Mesenchymal stem cell (in vitro differentiated cells and primary cell): ENCODE results near the gene ATP7B.
A peak's percentile ranks its signal among the peaks of the same experiment; 100 is the strongest.

ENCODE experiments used
- DNase-seq: peaks from one replicate; pipeline ENCODE4 v3.0.0-alpha.2; 2013
- H2AFZ ChIP-seq: one replicate; pipeline ENCODE4 v1.6.1; 2013; ENCODE audit warnings: low read depth, mild to moderate bottlenecking, control low read depth, inconsistent platforms, low read length, moderate library complexity
- H2AK5ac ChIP-seq: 2 replicates; pipeline ENCODE4 v1.6.1; 2013; ENCODE audit warnings: low read length, moderate library complexity, mild to moderate bottlenecking, inconsistent platforms; ENCODE audit not compliant: severe bottlenecking
- H2BK120ac ChIP-seq: one replicate; pipeline ENCODE4 v1.6.1; 2013; ENCODE audit warnings: low read depth, mild to moderate bottlenecking, inconsistent platforms, low read length, moderate library complexity
- H2BK12ac ChIP-seq, 2 experiments: one replicate each; pipeline ENCODE4 v1.6.1; 2013; ENCODE audit warnings: inconsistent platforms in 2 of 2, low read length in 2 of 2, mild to moderate bottlenecking in 2 of 2, moderate library complexity in 2 of 2, control low read depth in 1 of 2
- H2BK15ac ChIP-seq: one replicate; pipeline ENCODE4 v1.6.1; 2013; ENCODE audit warnings: mild to moderate bottlenecking, low read depth, inconsistent platforms; ENCODE audit not compliant: poor library complexity, severe bottlenecking
- H2BK5ac ChIP-seq: 2 replicates; pipeline ENCODE4 v1.6.1; 2013; ENCODE audit warnings: low read depth, mild to moderate bottlenecking, low read length, control low read depth, inconsistent platforms; ENCODE audit not compliant: poor library complexity, severe bottlenecking
- H3K14ac ChIP-seq, 2 experiments: one replicate each; pipeline ENCODE4 v1.6.1; 2013; ENCODE audit warnings: inconsistent platforms in 2 of 2, low read length in 2 of 2, control low read depth in 1 of 2, mild to moderate bottlenecking in 1 of 2, moderate library complexity in 1 of 2
- H3K18ac ChIP-seq, 2 experiments: one replicate each; pipeline ENCODE4 v1.6.1; 2013; ENCODE audit warnings: inconsistent platforms in 2 of 2, low read length in 2 of 2, control low read depth in 1 of 2, low read depth in 1 of 2, mild to moderate bottlenecking in 1 of 2
- H3K23ac ChIP-seq, 2 experiments: one replicate each; pipeline ENCODE4 v1.6.1; 2013; ENCODE audit warnings: inconsistent platforms in 2 of 2, low read length in 2 of 2, mild to moderate bottlenecking in 2 of 2, moderate library complexity in 2 of 2, control low read depth in 1 of 2
- H3K27ac ChIP-seq: 2 replicates; pipeline ENCODE4 v1.5.1; 2013; ENCODE audit warnings: mild to moderate bottlenecking, moderate library complexity, low read length, control low read depth, inconsistent platforms; ENCODE audit not compliant: poor library complexity, severe bottlenecking
- H3K27me3 ChIP-seq, 2 experiments: 2 replicates each; pipeline versions ENCODE4 v1.6.1 to v1.7.0; 2013; ENCODE audit warnings: low read length in 2 of 2, mild to moderate bottlenecking in 2 of 2, moderate library complexity in 2 of 2, control low read depth in 1 of 2, inconsistent platforms in 1 of 2; ENCODE audit not compliant: control insufficient read depth in 1 of 2, insufficient read depth in 1 of 2
- H3K36me3 ChIP-seq, 2 experiments: 2 replicates each; pipeline versions ENCODE4 v1.6.1 to v1.7.0; 2013; ENCODE audit warnings: low read length in 2 of 2, control low read depth in 1 of 2, inconsistent platforms in 1 of 2, low read depth in 1 of 2, mild to moderate bottlenecking in 1 of 2; ENCODE audit not compliant: insufficient read depth in 2 of 2, control insufficient read depth in 1 of 2
- H3K4ac ChIP-seq, 2 experiments: one replicate each; pipeline ENCODE4 v1.6.1; 2013; ENCODE audit warnings: inconsistent platforms in 2 of 2, low read length in 2 of 2, mild to moderate bottlenecking in 2 of 2, moderate library complexity in 2 of 2, control low read depth in 1 of 2, low read depth in 1 of 2
- H3K4me1 ChIP-seq: 2 replicates; pipeline ENCODE4 v1.6.1; 2013; ENCODE audit warnings: low read depth, low read length, control low read depth; ENCODE audit not compliant: control insufficient read depth, insufficient read depth
- H3K4me2 ChIP-seq: 2 replicates; pipeline ENCODE4 v1.6.1; 2013; ENCODE audit warnings: low read length, mild to moderate bottlenecking, inconsistent platforms; ENCODE audit not compliant: poor library complexity, severe bottlenecking
- H3K4me3 ChIP-seq, 2 experiments: 2 replicates each; pipeline versions ENCODE4 v1.5.1 to v1.7.0; 2013; ENCODE audit warnings: low read length in 2 of 2, mild to moderate bottlenecking in 2 of 2, control low read depth in 1 of 2, low read depth in 1 of 2; ENCODE audit not compliant: insufficient read depth in 1 of 2
- H3K79me1 ChIP-seq: replicated peaks from 2 replicates; pipeline ENCODE4 v1.6.1; 2013; ENCODE audit warnings: mild to moderate bottlenecking, control low read depth, low read length, inconsistent platforms; ENCODE audit not compliant: poor library complexity, severe bottlenecking
- H3K9ac ChIP-seq: 2 replicates; pipeline ENCODE4 v1.7.0; 2013; ENCODE audit warnings: mild to moderate bottlenecking, low read length, moderate library complexity
- H3K9me3 ChIP-seq: 2 replicates; pipeline ENCODE4 v1.7.0; 2013; ENCODE audit warnings: mild to moderate bottlenecking, low read length; ENCODE audit not compliant: control insufficient read depth
- H4K8ac ChIP-seq: one replicate; pipeline ENCODE4 v1.6.1; 2013; ENCODE audit warnings: inconsistent platforms, mild to moderate bottlenecking, low read length, moderate library complexity
- H4K91ac ChIP-seq: one replicate; pipeline ENCODE4 v1.6.1; 2013; ENCODE audit warnings: mild to moderate bottlenecking, low read length, inconsistent platforms
- WGBS: methylation state at CpG from one replicate; pipeline ENCODE4 v1.1.7; 2013; ENCODE audit warnings: mixed read lengths; 5-methylcytosine and 5-hydroxymethylcytosine counted together

ATP7B gene

DNA sequence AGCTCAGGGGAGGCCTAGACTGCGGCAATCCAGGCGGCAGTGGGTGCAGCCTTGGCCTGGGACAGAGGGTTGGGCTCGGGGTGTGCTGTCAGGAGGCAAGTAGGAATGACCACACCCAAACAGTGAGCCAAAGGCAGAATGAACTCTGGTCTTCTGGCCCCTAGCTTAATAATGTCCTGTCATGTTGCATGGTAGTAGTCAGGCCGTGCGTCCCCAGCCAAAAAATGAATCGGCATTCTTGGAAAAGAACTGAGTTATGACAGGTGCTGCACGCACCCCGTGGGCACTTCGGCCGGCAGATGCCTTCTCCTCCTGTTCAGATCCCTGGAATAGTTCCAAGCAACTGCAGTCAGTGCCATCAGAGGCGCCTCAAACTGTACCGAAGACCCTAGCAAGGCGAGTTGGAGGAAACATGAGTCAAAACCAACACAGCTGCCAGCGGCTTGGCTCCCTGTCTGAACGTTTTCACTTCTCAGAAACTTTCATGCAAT lies 55.9 kb downstream of the ATP7B start:
- Histone ChIP-seq H3K4me3 (no peak overlapping the region), H2BK12ac (no peak overlapping the region), H3K36me3 (peaks cover 0 to 3% of the 10 kb centered on the region in 2 experiments), H4K91ac (no peak overlapping the region), H3K9ac (no peak overlapping the region), H3K4me2 (no peak overlapping the region), H2BK5ac (no peak overlapping the region), H2BK15ac (no peak overlapping the region), H3K4ac (no peak overlapping the region), H3K18ac (no peak overlapping the region), H3K9me3 (peaks cover 4% of the 10 kb centered on the region), H3K27ac (no peak overlapping the region), H3K4me1 (no peaks in the 10 kb centered on the region), H2AK5ac (no peak overlapping the region), H3K27me3 (peaks cover 0 to 5% of the 10 kb centered on the region in 2 experiments), H3K23ac (no peak overlapping the region), H2AFZ (no peak overlapping the region), H3K79me1 (no peaks in the 10 kb centered on the region), H4K8ac (no peak overlapping the region), H3K14ac (no peak overlapping the region), H2BK120ac (no peak overlapping the region)
- WGBS = 94% methylated on average over 15 of the region's 15 CpGs
- no peak for DNase-seq

DNA sequence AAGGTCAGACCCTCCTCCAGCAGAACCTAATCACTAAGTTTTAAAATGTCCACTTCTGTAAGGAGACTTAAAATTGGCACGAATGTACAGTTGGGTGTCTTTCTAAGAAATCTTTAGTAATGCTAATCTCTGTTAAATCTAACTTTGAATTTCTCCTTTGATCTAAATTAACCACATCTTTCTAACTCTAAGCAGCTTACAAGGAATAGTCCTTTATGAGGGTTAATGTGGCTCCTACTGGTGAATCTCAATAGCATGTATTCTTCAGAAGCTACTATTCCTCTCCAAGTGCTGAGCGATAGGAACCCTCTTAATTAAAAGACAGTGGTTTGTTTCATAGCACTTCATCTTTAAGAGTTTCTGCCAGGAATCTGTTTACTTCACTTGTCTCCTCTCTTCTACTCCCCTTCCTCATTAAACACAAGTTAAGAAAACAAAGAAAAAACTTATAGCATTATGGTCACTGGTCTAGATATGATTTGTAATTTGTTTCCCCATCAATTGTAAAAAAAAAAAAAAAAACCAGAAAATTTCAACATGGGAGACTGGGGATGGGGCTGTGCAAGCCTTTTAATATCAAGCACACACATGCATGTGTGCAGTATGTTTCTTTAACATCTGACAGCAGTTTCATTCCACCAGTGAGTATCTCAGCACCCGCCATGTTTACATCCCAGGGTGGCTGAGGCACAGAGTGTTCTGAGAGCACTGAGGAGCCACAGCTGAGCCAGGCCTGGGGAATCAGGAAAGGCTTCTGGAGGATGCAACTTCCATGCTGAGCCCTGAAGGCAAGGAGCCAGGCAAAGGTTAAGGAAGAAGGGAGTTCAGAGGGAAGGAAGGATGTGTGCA lies 57.7 kb downstream of the ATP7B start:
- Histone ChIP-seq H3K4me2 (no peak overlapping the region), H3K4me1 (no peaks in the 10 kb centered on the region), H3K79me1 (no peaks in the 10 kb centered on the region), H3K27me3 (peaks cover 0 to 5% of the 10 kb centered on the region in 2 experiments), H3K18ac (no peak overlapping the region), H4K8ac (no peak overlapping the region), H2AK5ac (no peak overlapping the region), H3K4ac (no peak overlapping the region), H3K9me3 (peaks cover 6% of the 10 kb centered on the region), H3K9ac (no peak overlapping the region), H2BK5ac (no peak overlapping the region), H2BK120ac (no peak overlapping the region), H4K91ac (no peak overlapping the region), H2AFZ (no peak overlapping the region), H3K23ac (no peak overlapping the region), H3K4me3 (no peak overlapping the region), H3K27ac (no peak overlapping the region), H2BK15ac (no peak overlapping the region), H2BK12ac (no peak overlapping the region), H3K14ac (peak overlapping the region in 1 of 2 experiments; percentile 53), H3K36me3 (peaks cover 0 to 3% of the 10 kb centered on the region in 2 experiments)
- no peak for DNase-seq
- WGBS = 92% methylated on average over 1 of the region's 3 CpGs

DNA sequence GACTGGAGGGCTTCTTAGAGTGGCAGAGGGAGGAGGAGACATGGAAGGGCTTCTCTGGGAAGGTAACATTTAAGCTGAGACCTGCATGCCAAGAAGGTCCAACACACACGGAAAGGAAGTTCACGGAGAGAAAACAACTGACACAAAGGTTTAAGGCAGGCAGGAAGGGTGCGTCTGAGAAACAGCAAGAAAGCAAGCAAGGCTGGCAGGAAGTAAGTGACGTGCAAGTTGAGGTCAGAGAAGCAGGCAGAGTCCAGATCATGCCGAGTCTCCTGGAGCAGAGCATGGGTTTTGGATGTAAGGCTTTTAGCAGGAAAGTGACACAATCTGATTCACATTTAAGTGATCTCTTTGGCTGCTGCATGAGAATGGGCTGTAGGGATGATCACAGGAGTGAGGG lies 60.5 kb downstream of the ATP7B start:
- H2AFZ ChIP-seq = no peak overlapping the region
- no peak overlapping the region for H4K91ac ChIP-seq
- H3K4ac ChIP-seq = no peak overlapping the region
- H2BK15ac ChIP-seq = no peak overlapping the region
- H2AK5ac ChIP-seq = no peak overlapping the region
- peaks cover 0 to 5% of the 10 kb centered on the region in 2 experiments for H3K27me3 ChIP-seq
- DNase-seq = no peak
- H3K14ac ChIP-seq = no peak overlapping the region
- no peak overlapping the region for H3K23ac ChIP-seq
- H3K4me2 ChIP-seq = no peak overlapping the region
- WGBS = 79% methylated on average over 5 of the region's 5 CpGs
- H3K4me3 ChIP-seq = no peak overlapping the region
- H3K79me1 ChIP-seq = no peaks in the 10 kb centered on the region
- no peak overlapping the region for H3K27ac ChIP-seq
- no peak overlapping the region for H3K18ac ChIP-seq
- H3K9ac ChIP-seq = no peak overlapping the region
- no peak overlapping the region for H2BK12ac ChIP-seq
- peaks cover 0 to 6% of the 10 kb centered on the region in 2 experiments for H3K36me3 ChIP-seq
- H3K9me3 ChIP-seq = peaks cover 6% of the 10 kb centered on the region
- H2BK5ac ChIP-seq = no peak overlapping the region
- no peak overlapping the region for H2BK120ac ChIP-seq
- H4K8ac ChIP-seq = no peak overlapping the region
- no peaks in the 10 kb centered on the region for H3K4me1 ChIP-seq

DNA sequence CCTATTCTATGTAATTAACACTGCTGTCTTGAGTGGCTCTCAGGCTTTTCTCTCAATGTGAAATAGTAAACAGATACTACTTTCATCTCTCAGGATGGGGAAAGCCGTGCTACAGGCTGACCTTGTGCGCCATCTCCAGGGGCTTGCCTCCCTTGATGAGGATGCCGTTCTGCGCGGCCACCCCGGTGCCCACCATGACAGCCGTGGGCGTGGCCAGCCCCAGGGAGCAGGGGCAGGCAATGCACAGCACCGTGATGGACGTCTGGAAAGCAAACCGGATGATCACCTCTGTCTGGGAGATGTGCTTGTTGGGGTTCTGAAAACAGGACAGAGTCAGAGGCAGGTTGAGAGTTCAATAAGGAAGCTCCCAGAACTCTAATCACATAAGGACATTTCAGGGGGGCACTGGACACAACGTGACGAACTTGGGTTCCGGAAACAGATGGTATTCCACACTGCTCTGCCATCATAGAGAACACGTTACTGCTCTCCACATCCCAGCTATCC lies 65.0 kb downstream of the ATP7B start:
- H2AK5ac ChIP-seq = no peak overlapping the region
- no peak overlapping the region for H3K23ac ChIP-seq
- H3K4me3 ChIP-seq = no peak overlapping the region
- no peak overlapping the region for H2AFZ ChIP-seq
- H4K91ac ChIP-seq = no peak overlapping the region
- H3K4ac ChIP-seq = no peak overlapping the region
- H3K9ac ChIP-seq = no peak overlapping the region
- H3K27ac ChIP-seq = no peak overlapping the region
- H3K4me1 ChIP-seq = no peaks in the 10 kb centered on the region
- no peak overlapping the region for H3K18ac ChIP-seq
- H2BK15ac ChIP-seq = no peak overlapping the region
- peaks cover 0 to 6% of the 10 kb centered on the region in 2 experiments for H3K27me3 ChIP-seq
- H3K36me3 ChIP-seq = peaks cover 0 to 13% of the 10 kb centered on the region in 2 experiments
- no peak overlapping the region for H2BK12ac ChIP-seq
- WGBS = 87% methylated on average over 14 of the region's 15 CpGs
- H4K8ac ChIP-seq = no peak overlapping the region
- H3K14ac ChIP-seq = no peak overlapping the region
- DNase-seq = no peak
- H3K4me2 ChIP-seq = no peak overlapping the region
- H3K9me3 ChIP-seq = peaks cover 6% of the 10 kb centered on the region
- no peak overlapping the region for H2BK5ac ChIP-seq
- H3K79me1 ChIP-seq = no peaks in the 10 kb centered on the region
- H2BK120ac ChIP-seq = no peak overlapping the region
